IPS-NIHi7 (cell line): ENCODE results near the gene PLEKHH1.

Source experiments
- DNase-seq: peaks from one replicate; pipeline ENCODE4 v3.0.0; 2012; ENCODE audit warnings: mixed read lengths; ENCODE audit errors: extremely low spot score

Gene PLEKHH1

DNA sequence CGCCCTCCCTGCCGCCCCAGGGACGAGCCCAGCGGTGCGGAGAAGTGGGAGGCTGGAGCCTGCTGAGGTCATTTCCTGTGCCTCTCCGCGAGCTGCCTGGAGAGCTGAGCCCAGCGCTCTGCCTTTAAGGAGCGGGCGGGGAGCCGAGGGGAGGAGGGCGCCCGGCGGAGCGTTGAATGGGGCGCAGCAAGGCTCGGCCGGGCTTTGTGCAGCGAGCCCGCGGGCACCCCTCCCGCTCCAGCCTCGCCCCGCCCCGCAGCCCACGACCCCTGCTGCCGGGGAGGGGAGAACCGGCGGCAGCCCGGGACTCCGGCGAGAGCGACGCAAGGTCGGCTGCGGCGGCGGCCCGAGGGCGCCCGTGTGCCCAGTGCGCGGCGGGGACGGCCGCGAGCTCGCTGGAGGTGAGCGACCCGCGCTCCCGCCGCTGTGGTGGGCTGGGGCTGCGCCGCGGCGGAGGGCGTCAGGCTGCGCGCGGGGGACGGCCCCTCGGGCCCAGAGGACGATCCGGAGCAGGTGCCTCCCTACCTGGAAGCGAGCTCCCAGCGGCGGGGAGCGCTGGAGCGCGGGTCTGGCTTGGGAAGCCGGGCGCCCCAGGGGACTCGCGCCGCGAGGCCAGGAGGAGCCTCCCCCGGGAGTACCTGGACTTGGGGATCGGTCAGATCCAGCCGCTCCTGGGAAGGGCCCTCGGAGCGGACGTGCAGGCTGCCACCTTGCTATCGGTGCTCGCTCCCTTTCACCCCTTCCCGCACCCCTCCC is at the start of gene PLEKHH1:
TSS of gene PLEKHH1 (plus strand) at position 293 of the 756 bp plus-strand sequence. CDS start 8,578 bp downstream, outside the sequence.
- DNase-seq = peak; percentile 83

DNA sequence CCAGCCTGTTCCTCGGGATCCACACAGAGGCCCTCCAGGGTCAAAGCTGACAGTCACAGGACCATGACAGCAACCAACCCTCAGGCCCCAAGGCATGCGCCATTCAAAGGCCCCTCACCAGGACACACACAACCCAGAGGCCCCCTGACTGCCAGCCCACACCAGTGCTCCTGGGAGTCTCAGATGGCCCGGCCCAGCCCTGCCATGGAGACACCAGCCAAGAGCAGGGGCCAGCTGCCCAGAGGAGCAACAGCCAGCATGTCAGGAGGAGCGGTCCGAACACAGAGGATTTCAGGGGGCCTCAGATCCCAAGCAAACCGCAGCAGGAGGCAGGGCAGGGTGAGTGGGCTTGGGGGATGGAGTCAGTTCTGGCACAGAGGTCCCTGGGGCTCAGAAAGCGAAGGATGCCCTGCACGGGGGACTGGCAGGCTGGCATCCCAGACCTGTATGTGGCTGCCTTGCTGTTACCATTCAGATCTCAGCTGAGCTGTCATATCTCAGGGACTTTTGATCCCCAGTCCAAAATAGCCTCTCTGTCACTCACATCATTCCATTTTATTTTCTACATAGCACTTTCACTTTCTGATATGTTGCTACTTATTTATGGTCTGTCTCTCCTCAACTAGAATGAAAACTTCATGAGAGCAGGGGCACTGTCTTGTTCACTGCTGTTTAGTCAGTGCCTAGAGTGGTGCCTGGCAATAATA is 49.4 kb upstream of the PLEKHH1 start:
- no peak for DNase-seq

DNA sequence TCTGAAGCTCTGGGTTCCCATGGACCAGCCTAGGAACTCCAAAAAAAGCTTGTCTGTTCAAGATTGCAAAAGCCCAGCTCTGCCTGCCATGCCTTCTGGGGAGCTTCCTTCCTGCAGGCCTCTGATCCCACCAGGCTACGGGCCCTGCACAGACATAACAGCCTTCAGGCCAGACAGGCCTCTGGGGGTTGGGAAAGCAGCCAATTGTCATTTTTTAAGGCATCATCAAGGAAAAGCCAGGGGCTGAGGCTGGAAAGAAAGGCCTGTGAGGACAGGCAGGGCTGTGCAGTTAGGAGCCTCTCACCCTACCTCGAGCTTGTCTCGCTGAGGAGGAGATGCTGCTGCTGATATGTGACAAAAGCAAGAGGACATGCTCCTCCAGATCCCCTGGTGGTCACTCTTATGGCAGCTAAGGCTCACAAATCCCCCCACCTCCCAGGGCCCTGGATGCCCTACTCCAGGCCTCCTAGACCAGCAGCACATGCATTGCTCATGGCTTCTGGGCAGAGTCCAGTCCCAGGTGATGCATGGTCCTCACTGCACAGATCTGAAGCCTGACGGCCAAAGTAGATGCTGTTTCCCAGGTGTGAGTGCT is 47.5 kb upstream of the PLEKHH1 start:
- no peak for DNase-seq

DNA sequence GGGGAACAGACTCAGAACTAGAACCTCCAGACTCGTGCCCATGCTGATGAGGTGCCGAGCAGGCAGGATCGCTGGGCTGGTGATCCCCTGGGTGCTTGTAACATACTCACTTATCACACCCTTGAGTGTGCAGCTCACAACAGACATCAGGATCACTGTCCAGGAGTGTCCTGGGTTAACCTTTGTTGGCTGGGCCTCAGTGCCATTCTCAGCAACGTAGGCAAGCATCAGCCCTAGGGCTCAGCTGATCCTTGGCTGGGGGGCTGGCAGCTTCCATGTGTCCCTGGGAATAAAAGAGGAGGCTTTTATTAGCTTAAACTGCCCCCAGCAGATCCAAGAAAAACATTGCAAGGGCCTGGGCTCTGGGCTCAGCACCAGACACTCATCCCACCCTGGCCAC is 46.2 kb upstream of the PLEKHH1 start:
- no peak for DNase-seq

DNA sequence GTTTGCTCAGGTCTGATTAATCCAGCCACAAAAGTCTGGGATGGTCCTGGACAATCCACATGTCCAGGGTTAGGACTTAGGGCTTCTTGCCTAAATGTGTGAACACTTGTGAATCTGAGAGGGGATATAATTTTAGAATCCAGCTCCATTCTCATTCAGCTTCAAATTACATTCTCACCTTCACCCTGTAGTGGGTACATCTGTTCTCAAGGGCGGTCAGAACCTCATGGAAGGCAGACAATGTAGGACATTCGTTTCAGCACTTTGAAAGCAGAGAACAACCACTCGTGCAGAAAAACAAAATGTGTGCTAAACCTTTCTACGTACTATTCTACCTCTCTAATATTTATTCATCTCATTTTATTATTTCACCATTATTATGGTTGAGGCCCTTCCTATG is 45.8 kb upstream of the PLEKHH1 start:
- DNase-seq = no peak

DNA sequence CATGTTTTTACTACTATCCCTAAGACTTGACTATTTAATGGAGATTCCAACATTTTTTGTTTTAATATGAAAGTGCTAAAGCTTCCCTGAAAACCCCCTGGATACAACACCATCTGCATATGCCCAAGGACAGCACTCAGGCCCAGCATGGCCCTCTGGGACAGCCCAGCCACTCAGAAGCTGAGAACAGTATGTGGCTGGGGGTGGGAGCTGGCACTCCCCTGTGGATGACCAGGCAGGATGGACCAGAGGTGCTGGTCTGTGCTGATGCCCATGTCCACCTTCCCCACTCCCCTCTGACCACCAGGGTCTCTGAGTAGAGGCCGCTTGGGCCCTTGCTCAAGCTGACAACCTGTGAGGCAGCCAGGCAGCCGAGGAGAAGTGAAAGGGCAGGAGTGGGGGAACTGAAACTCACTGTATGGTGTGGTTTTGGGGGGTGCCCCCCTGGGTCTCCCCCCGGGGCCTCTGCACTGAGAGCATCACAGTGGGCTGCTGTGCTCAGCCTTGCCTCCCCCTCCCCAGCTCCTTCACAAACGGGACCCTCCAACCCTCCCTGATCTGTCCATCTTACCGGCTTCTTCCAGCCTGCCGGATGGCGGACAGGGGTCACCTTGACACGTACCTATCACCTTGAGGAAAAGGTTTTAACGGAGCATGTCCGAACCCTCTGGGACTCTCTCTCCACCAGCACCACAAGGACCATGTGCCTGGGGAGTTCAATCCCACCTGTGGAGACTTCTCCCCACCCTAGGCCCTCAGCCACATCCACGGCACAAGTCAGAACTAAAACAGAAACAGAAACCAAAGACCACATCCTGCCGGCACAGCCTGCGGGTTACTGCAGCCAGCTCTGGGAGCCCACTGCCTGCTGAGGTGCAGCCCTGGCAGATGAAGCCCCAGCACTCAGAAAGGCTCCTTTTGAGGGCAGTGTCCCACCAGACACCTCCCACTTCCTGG is 44.9 kb upstream of the PLEKHH1 start, which contains the start of gene TMEM229B:
TSS of gene TMEM229B (minus strand) at position 785 of the 957 bp plus-strand sequence. CDS start 14,798 bp downstream, outside the sequence.
- DNase-seq = no peak

DNA sequence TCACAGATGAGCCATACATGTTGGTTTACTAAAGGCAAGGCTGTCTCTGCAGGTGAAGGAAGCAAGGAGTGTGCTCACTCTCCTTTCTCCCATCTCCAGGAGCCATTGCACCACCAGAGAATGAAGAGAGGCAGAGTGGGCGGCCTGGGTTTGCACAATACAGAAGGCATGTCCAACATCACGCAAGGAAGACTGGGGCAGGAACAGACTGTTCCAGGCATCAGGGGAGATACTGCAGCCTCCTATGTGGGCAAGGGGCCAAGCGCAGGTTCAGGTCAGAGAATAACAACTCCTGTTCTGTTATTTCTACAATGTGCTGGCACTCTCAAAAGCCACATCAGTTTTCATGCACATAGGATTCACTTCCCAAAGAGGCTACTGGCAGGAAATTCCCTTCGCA is 42.9 kb upstream of the PLEKHH1 start:
- DNase-seq = no peak

DNA sequence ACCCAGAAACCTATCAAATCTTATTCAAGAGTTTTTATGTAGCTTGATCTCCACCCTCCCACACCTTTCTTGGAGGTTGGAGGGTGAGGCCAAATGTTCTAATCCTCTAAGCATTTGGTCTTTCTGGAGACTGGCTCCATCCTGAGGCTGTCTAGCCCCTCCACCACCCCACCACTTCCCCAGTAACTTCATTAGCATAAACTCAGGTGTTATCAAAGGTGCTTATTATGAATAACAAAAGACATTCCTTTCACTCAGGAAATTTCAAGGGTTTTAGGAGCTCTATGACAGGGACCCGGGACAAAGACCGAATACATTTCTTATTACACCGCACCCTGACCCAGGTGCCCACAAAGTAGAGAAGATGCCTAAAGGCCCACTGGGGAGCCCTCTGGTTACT is 41.8 kb upstream of the PLEKHH1 start:
- DNase-seq = no peak

DNA sequence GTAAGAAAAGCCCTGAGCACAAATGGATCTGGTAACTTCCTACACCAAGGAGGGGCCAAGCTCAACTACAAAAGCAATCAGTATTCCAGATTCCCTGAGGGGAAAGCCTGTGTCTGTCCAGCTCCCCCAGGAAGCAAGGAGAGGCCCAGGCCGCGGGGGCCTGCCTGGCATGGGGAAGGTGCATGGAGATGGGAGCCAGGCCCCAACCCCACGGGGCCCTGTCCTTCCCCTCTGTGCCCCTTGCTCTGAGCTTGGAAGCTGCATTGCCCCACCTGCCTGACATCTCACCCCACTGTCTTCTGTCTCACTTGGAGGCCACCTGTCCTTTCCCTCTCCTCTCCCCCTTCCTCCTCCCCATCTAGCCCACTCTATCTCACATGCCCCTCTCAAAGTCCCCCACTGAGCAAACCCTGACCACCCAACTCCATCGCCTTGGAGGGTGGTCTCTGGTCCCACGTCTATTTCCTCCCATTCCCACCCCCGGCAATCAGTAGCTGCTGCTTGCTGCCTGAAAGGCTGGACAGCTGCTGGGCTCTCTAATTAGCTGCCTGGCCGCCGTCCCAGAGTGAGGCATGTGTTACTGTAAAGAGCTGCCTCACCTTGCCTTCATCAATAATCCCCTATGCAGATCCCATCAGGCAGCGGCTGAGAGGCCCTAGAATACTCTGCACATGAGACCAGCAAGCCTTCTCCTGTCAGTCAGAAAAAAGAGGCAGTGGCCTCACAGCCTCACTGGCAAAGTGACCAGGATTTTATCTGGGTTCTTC is 41.2 kb upstream of the PLEKHH1 start:
- DNase-seq = peak; percentile 71

DNA sequence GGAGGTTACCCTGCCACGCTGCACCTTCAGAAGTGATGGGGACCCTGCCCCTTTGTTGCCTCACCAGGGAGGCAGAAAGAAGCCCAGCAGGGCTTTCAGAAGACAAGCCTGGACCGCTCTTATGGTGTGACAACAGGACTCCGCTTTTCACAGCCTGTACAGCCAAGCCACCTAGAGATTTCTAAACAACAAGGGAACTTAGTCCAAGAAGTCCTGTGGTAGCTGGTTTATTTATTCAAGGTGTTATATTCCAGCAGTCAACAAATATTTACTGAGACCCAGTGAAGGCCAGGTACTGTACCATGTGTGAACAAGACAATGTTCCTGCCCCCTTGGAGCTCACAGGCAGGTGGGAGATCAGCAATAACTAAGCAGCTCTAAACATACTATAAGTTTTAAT is 40.6 kb upstream of the PLEKHH1 start:
- DNase-seq = no peak

DNA sequence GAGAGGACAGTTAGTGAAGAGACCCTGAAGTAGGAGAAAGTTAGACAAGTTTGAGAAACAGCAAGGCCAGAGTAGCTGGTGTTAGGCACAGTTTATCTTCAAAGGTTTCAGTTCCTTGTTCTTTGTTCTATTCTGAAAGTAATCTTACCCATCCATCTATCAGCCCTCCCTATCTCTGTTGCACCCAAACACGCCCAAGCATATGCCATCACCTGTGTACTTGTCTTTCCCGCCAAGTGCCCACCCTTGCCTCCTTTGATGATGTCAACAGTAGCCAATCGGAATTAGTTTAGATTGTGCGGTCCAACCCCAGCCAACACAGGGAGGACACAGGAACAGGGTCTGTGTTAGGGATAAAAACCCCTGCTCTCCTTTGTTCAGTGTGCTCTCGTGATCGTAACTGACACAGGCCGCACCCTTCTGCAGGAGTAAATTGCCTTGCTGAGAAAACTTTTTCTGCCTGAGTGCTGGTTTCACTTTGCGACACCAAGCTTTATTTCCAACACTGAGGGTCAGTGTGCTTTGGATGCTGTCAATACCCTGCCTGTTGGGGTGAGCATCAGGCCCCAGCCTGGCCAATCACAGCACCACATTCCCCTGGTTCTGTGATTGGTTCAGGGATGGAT is 39.9 kb upstream of the PLEKHH1 start:
- DNase-seq = no peak

DNA sequence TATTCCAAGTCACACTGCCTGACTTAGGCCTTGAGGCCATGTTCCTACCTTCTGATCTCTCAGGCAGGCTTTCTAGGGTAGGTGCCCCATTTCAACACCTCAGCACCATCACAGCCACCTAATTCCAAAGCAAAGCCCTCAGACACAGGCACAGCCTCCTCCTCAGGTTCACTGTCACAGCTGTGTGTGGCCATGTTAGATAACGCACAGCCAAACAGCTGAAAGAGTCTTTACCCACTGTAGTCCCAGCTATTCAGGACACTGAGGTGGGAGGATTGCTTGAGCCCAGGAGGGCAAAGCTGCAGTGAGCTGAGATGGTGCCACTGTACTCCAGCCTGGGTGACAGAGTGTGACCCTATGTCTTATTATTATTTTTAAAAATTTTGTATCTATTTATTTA is 37.3 kb upstream of the PLEKHH1 start:
- DNase-seq = no peak

DNA sequence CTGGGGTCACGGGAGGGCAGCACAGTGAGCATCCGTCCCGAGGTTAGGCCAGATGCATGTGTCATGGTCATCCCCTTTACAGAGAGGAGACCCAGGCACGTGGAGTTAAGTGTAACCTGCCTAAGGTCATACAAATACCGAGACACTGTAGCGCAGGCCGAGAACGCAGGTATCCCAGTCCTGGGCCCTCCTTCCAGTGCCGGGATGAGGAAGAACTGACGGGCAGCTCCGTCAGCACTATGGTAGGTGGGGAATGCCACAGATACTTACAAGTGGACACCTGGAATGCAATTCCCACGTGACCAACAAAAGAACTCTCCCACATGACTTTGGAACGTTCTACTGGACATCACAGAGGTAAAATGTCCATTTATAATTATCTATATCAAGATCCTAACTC is 35.9 kb upstream of the PLEKHH1 start:
- DNase-seq = no peak

DNA sequence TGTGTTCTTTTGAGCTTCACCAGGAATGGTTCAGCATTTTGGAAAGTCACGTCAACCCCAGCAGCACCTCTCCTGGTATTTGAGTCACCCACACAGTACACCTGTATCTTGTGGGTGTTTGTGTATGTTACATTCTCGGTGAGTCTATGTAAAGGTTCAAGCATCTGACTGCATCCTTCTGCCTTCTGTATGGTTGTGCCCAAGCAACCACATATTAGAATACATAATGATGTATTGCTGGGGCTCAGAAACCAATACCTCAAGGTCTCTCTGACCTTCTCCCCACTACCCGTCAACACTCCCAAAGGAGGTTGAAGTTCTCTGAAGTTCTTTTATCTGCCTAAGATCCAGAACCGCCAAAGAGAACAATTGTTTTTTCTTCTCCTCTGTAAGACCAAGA is 35.4 kb upstream of the PLEKHH1 start:
- DNase-seq = no peak

DNA sequence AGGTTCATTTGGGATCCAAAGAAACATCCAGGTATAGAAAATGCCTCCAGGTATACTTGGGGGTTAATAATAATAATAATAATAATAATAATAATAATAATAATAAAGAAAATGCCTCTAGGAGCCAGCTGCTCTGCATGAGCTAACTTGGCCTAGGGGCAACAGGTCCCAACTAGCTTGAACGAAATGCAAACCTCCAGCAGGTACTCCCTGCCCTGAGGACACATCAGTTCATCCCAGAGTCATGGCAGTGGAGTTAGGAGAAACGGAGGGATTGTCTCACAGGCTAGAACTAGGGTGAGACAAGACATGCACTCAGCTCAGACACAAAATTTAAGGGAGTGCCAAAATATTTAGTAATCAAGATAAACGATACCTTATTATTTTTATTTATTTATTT is 32.1 kb upstream of the PLEKHH1 start:
- no peak for DNase-seq

DNA sequence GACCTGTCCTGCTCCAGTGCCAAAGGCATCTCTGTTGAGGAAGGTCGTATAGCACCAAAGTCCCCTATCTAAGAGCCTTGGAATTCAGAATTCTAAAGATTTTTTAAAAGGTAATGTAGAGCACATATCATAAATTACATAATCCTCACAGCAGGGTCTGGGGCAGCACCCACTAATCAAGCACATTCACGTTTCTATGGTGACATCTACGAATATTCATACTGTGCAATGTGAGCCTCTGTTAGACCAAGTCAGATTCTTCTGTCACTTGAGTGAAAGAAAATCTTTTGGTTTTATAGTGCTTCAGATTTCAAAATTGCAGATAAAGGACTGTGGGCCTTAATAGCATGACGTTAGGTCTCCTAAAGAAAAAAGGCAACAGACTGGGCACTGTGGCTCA is 31.4 kb upstream of the PLEKHH1 start:
- DNase-seq = no peak

DNA sequence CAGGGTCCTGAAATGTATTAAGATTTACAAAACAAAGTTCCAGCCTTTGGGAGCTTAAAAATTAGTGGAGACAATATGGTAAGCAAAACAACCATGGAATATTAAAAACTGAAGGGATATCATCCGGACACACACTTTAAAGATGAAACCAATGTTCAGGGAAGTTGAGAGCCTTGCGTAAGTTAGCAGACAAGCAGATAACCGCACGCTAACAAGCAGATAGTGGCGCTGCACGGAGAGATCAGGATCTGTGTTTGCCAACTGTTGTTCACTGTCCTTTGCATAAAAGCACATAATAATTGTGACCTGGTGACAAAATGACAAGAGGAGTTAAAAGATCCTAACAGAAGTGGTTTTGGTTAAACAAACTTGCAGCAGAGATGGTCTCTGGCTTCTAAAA is 30.2 kb upstream of the PLEKHH1 start:
- DNase-seq = no peak

DNA sequence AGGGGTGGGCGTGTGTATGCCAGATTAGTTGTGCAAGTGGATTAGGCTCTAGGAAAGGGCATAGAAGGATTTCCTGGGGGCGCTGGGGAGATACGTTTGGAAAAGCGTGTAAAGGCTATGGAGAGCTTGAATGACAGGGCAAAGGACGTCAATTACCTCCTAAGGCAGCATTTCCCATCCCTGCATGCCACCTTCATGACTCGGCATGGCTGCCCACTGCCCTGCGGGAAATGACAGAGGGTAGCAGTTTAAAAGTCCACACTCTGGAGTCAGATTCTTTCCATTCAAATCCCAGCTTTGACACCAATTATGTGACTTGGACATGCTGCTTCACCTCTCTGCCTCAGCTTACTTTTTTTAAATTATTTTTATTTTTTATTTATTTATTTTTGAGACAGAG is 29.8 kb upstream of the PLEKHH1 start:
- no peak for DNase-seq

DNA sequence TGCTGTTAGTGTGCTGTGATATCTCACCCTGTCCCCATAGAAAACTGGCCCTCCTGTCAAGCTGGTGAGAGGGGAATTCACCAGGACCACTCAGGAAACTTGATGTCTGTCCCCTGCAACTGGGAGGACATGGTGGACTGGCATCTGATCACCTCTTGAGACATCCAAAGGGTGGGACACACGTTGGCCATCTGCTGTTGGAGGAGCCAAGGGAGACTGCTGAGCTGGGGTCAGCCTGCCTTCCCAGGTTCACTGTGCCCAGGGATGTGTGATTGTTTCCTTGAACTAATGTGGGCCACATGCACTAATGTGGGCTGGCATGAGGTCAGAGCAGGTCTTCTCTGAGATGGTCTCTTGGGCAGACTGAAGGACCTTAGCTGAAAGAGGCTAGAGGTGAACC is 27.8 kb upstream of the PLEKHH1 start:
- DNase-seq = no peak

DNA sequence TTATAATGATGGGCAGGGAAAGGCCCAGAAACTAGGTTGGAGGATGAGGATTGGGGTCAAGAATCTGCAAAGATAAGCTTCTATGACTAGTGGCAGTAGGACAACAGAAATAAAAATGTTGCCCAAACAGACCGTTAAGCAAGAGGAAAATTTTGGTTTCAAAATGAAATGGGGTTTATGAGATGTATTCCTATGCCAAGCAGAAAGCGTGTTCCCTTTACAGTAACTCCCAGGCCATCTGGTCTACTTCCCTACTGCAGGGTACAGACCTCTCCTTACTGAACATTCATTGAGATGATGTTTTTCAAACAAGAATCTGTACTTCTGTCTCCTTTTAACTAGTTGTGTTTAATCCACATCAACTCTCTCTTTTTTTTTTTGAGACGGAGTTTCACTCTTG is 24.1 kb upstream of the PLEKHH1 start:
- DNase-seq = no peak

DNA sequence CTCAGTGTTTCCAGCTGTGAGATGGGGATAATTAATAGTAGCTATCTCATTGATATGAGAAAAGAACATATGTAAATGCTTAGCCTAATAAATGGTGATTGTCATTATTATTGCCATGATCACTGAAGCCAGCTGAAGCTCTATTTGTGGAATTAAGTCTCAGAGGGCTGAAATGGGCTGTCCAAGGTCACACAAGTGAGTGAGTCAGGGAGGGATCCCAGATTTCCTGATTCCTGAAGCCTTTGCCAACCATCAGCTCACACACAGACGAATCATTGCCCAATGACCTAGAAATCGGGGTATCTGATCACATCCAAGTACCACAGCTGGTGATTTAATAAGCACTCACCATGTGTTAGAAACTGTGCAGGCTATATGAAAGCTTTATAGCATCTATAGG is 23.0 kb upstream of the PLEKHH1 start:
- DNase-seq = no peak
